MCF 10A (cell line): ENCODE measurements around the gene C12orf43. TPM values are rescaled to one million over a fixed set of nuclear protein-coding genes. Genes with fewer than 3 reads are reported as not detected.

Experiments
- BruUV-seq: library from RNA; stranded (reverse); fragments of 400-500 nt; replicated peaks from 2 replicates; lab custom pipeline; 2021; lab: Mats Ljungman, UMichigan
- CTCF ChIA-PET: fragments of 300-600 bp; sonication (Branson Sonifier 250); formaldehyde crosslinking; extraction: SDS; loops from one replicate; lab custom pipeline; 2021; ENCODE audit warnings: antibody characterized with exemption, inconsistent platforms; lab: Yijun Ruan, JAX
- POLR2A ChIA-PET: fragments of 300-600, 350-650 bp; sonication (Branson Sonifier 250); formaldehyde crosslinking; extraction: SDS; loops from one replicate; lab custom pipeline; 2020; ENCODE audit warnings: antibody characterized with exemption, inconsistent platforms; lab: Yijun Ruan, JAX
- DNase-seq: peaks from one replicate; pipeline ENCODE4 v3.0.0-alpha.2; 2018; ENCODE audit not compliant: unreplicated experiment
- H3K27ac Mint-ChIP-seq: one replicate; pipeline ENCODE4 v1.8.0; 2022; ENCODE audit warnings: mild to moderate bottlenecking, low read depth, mixed read lengths; ENCODE audit not compliant: unreplicated experiment
- H3K27me3 Mint-ChIP-seq: one replicate; pipeline ENCODE4 v1.8.0; 2022; ENCODE audit warnings: mixed read lengths; ENCODE audit not compliant: insufficient read depth, unreplicated experiment
- H3K36me3 Mint-ChIP-seq: one replicate; pipeline ENCODE4 v1.8.0; 2022; ENCODE audit warnings: mild to moderate bottlenecking, moderate library complexity, mixed read lengths; ENCODE audit not compliant: insufficient read depth, unreplicated experiment
- H3K4me1 Mint-ChIP-seq: one replicate; pipeline ENCODE4 v1.8.0; 2022; ENCODE audit warnings: mixed read lengths; ENCODE audit not compliant: insufficient read depth, unreplicated experiment
- H3K4me3 Mint-ChIP-seq: one replicate; pipeline ENCODE4 v1.8.0; 2022; ENCODE audit warnings: mild to moderate bottlenecking, moderate library complexity, mixed read lengths; ENCODE audit not compliant: unreplicated experiment
- H3K9me3 Mint-ChIP-seq: one replicate; pipeline ENCODE4 v1.8.0; 2022; ENCODE audit warnings: mixed read lengths; ENCODE audit not compliant: unreplicated experiment
- intact Hi-C: fragments of 100-400 bp; cut with micrococcal nuclease; formaldehyde crosslinking; loops from 2 replicates; pipeline ENCODE4 v1.14.1; 2022
- total RNA-seq: library from RNA; stranded (reverse); gene quantifications from 2 replicates; pipeline ENCODE4 v1.2.3, GENCODE V29; 2022
- TF ChIP-seq, protein P1 (sequence below): fragments of 200-600 bp; IDR thresholded peaks from one replicate; pipeline ENCODE4 v1.8.0; 2022; ENCODE audit warnings: antibody characterized with exemption, mild to moderate bottlenecking; ENCODE audit not compliant: unreplicated experiment

The C12orf43 gene
- total RNA-seq, 1 experiment from 2014 or later: 18.9 TPM

DNA sequence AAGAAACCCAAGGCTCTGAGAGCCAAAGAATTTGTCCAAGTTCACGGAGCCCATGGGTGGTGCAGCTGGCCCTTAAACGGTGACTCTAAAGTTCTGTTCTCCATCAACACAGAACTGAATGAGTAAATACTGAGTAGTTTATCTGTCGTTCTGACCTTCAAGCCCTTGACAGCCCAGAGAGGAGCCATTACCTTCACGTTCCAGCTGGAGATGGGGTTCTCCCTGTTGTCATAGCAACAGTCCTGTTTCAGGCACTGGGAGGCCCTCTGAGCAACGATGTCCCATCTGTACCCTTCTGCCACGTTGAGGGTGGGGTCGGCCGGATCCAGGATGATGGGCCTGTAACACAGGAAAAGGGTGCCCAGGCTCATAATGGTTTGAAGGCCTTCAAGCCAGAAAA is 7.5 kb upstream of the C12orf43 start:
- no peaks in the 10 kb centered on the region for H3K27me3 Mint-ChIP-seq
- POLR2A ChIA-PET: no interaction called here

GRCh38 chr12:121022713-121023112 is 6.4 kb upstream of the C12orf43 start:
- CTCF ChIA-PET: interaction anchor here (0.6 kb wide), 1 partner anchor 36 kb away, joined by 5 read pairs; no protein-coding TSS in a partner anchor
- DNase-seq: no peak
- intact Hi-C loops: no loop called here
- H3K4me3 Mint-ChIP-seq: no peak overlapping the region
- peaks cover 8% of the 10 kb centered on the region for H3K4me1 Mint-ChIP-seq
- no peaks in the 10 kb centered on the region for H3K36me3 Mint-ChIP-seq
- H3K27ac Mint-ChIP-seq: no peak overlapping the region
- TF ChIP-seq, protein P1, sequence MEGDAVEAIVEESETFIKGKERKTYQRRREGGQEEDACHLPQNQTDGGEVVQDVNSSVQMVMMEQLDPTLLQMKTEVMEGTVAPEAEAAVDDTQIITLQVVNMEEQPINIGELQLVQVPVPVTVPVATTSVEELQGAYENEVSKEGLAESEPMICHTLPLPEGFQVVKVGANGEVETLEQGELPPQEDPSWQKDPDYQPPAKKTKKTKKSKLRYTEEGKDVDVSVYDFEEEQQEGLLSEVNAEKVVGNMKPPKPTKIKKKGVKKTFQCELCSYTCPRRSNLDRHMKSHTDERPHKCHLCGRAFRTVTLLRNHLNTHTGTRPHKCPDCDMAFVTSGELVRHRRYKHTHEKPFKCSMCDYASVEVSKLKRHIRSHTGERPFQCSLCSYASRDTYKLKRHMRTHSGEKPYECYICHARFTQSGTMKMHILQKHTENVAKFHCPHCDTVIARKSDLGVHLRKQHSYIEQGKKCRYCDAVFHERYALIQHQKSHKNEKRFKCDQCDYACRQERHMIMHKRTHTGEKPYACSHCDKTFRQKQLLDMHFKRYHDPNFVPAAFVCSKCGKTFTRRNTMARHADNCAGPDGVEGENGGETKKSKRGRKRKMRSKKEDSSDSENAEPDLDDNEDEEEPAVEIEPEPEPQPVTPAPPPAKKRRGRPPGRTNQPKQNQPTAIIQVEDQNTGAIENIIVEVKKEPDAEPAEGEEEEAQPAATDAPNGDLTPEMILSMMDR: no peak
- POLR2A ChIA-PET: no interaction called here
- BruUV-seq: no TSS peak
- H3K9me3 Mint-ChIP-seq: no peaks in the 10 kb centered on the region
- H3K27me3 Mint-ChIP-seq: no peaks in the 10 kb centered on the region

More for the DNA sequence above, 7.5 kb upstream of the C12orf43 start:
- CTCF ChIA-PET: no interaction called here
- no peak for DNase-seq
- intact Hi-C loops: no loop called here
- no peaks in the 10 kb centered on the region for H3K9me3 Mint-ChIP-seq
- no peak overlapping the region for H3K27ac Mint-ChIP-seq
- H3K4me3 Mint-ChIP-seq: no peak overlapping the region
- no peaks in the 10 kb centered on the region for H3K36me3 Mint-ChIP-seq
- peaks cover 8% of the 10 kb centered on the region for H3K4me1 Mint-ChIP-seq
- TF ChIP-seq, protein P1: no peak
- BruUV-seq: no TSS peak

DNA sequence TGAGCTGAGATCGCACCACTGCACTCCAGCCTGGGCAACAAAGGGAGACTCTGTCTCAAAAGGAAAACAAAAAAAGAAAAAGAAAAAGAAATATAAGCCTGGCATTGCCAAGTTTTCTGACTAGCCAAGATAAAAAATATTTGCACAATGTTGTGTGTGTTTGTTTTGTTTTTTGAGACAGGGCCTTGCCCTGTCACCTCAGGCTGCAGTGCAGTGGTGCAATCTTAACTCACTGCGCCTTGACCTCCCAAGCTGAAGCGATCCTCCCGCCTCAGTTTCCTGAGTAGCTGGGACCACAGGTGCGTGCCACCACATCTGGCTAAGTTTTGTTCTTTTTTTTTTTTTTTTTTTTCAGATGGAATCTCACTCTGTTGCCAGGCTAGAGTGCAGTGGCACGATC is 5.5 kb upstream of the C12orf43 start:
- H3K4me3 Mint-ChIP-seq: no peak overlapping the region
- CTCF ChIA-PET: no interaction called here
- no peak overlapping the region for H3K27ac Mint-ChIP-seq
- H3K27me3 Mint-ChIP-seq: no peaks in the 10 kb centered on the region
- no peaks in the 10 kb centered on the region for H3K9me3 Mint-ChIP-seq
- no peak for DNase-seq
- BruUV-seq: no TSS peak
- H3K36me3 Mint-ChIP-seq: no peaks in the 10 kb centered on the region
- peaks cover 8% of the 10 kb centered on the region for H3K4me1 Mint-ChIP-seq
- intact Hi-C loops: no loop called here
- TF ChIP-seq, protein P1: no peak
- POLR2A ChIA-PET: no interaction called here

GRCh38 chr12:121018860-121019617 is 2.8 kb upstream of the C12orf43 start:
- H3K9me3 Mint-ChIP-seq: no peaks in the 10 kb centered on the region
- no peak overlapping the region for H3K4me3 Mint-ChIP-seq
- BruUV-seq: no TSS peak

More at GRCh38 chr12:121018860-121019617, 2.8 kb upstream of the C12orf43 start:
- H3K27ac Mint-ChIP-seq: no peak overlapping the region
- ChIA-PET CTCF (interaction anchor here (0.6 to 0.8 kb wide), 2 partner anchors 77 to 372 kb away, joined by 3 to 6 read pairs; no protein-coding TSS in a partner anchor), POLR2A (interaction anchor here (0.6 to 0.7 kb wide), 2 partner anchors 79 to 235 kb away, joined by 3 read pairs; no protein-coding TSS in a partner anchor)
- no peaks in the 10 kb centered on the region for H3K36me3 Mint-ChIP-seq
- TF ChIP-seq, protein P1: no peak
- no peaks in the 10 kb centered on the region for H3K27me3 Mint-ChIP-seq
- intact Hi-C loops: no loop called here
- H3K4me1 Mint-ChIP-seq: peaks cover 6% of the 10 kb centered on the region
- DNase-seq: no peak
